ENCODE measurements around the gene PTX4.

GRCh38 chr16:1469693-1470201 is 19.0 kb downstream of the PTX4 start:
- TF ChIP-seq GATA2 (IDR thresholded peaks at IDR 0.05; ENCODE audit: low read depth, low read length), result no peak
- no peak for TF ChIP-seq GATA3 (IDR thresholded peaks at IDR 0.05; ENCODE audit: low read depth, low read length)
